ENCODE measurements around the gene DZIP1.

DZIP1 gene

DNA sequence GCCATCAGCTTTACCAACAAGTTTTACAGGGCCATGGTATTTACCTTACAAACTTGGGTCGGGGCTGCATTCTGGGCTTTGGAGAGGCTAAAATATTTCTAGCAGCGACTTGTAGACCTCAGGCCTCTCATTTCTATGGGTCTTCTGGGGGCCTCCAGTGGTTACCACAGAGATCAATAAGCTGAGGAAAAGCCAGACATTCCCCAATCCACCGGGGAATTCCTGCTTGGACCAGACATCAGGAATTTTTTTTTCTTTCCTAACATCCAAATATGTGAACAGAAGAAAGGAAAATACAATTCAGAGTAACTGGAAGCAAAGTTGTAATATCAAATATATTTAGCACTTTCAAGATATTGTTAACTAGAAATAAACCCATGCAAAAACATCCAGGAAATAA, 1.5 kb downstream of the DZIP1 start:
- TF ChIP-seq OSR1 (CRISPR knock-in tag; IDR thresholded peaks at IDR 0.05) = no peak
- TF ChIP-seq ZFP30 (CRISPR knock-in tag; IDR thresholded peaks at IDR 0.05) = no peak
- TF ChIP-seq ISL1 (CRISPR knock-in tag; IDR thresholded peaks at IDR 0.05) = no peak
- TF ChIP-seq ZFP3 (CRISPR knock-in tag; IDR thresholded peaks at IDR 0.05) = no peak
- no peak for TF ChIP-seq ZNF565 (CRISPR knock-in tag; conservative IDR thresholded peaks at IDR 0.05; ENCODE audit: low read depth)
- TF ChIP-seq, protein P1, sequence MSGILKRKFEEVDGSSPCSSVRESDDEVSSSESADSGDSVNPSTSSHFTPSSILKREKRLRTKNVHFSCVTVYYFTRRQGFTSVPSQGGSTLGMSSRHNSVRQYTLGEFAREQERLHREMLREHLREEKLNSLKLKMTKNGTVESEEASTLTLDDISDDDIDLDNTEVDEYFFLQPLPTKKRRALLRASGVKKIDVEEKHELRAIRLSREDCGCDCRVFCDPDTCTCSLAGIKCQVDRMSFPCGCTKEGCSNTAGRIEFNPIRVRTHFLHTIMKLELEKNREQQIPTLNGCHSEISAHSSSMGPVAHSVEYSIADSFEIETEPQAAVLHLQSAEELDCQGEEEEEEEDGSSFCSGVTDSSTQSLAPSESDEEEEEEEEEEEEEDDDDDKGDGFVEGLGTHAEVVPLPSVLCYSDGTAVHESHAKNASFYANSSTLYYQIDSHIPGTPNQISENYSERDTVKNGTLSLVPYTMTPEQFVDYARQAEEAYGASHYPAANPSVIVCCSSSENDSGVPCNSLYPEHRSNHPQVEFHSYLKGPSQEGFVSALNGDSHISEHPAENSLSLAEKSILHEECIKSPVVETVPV (CRISPR knock-in tag; IDR thresholded peaks at IDR 0.05) = no peak
- TF ChIP-seq ZNF70 (CRISPR knock-in tag; IDR thresholded peaks at IDR 0.05) = no peak
- TF ChIP-seq TOX (CRISPR knock-in tag; IDR thresholded peaks at IDR 0.05; ENCODE audit: borderline replicate concordance) = no peak
- TF ChIP-seq, protein P2, sequence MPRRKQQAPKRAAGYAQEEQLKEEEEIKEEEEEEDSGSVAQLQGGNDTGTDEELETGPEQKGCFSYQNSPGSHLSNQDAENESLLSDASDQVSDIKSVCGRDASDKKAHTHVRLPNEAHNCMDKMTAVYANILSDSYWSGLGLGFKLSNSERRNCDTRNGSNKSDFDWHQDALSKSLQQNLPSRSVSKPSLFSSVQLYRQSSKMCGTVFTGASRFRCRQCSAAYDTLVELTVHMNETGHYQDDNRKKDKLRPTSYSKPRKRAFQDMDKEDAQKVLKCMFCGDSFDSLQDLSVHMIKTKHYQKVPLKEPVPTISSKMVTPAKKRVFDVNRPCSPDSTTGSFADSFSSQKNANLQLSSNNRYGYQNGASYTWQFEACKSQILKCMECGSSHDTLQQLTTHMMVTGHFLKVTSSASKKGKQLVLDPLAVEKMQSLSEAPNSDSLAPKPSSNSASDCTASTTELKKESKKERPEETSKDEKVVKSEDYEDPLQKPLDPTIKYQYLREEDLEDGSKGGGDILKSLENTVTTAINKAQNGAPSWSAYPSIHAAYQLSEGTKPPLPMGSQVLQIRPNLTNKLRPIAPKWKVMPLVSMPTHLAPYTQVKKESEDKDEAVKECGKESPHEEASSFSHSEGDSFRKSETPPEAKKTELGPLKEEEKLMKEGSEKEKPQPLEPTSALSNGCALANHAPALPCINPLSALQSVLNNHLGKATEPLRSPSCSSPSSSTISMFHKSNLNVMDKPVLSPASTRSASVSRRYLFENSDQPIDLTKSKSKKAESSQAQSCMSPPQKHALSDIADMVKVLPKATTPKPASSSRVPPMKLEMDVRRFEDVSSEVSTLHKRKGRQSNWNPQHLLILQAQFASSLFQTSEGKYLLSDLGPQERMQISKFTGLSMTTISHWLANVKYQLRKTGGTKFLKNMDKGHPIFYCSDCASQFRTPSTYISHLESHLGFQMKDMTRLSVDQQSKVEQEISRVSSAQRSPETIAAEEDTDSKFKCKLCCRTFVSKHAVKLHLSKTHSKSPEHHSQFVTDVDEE (CRISPR knock-in tag; IDR thresholded peaks at IDR 0.05) = no peak
- no peak for TF ChIP-seq ZC3H10 (CRISPR knock-in tag; IDR thresholded peaks at IDR 0.05)
- TF ChIP-seq, protein P3, sequence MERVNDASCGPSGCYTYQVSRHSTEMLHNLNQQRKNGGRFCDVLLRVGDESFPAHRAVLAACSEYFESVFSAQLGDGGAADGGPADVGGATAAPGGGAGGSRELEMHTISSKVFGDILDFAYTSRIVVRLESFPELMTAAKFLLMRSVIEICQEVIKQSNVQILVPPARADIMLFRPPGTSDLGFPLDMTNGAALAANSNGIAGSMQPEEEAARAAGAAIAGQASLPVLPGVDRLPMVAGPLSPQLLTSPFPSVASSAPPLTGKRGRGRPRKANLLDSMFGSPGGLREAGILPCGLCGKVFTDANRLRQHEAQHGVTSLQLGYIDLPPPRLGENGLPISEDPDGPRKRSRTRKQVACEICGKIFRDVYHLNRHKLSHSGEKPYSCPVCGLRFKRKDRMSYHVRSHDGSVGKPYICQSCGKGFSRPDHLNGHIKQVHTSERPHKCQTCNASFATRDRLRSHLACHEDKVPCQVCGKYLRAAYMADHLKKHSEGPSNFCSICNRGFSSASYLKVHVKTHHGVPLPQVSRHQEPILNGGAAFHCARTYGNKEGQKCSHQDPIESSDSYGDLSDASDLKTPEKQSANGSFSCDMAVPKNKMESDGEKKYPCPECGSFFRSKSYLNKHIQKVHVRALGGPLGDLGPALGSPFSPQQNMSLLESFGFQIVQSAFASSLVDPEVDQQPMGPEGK (CRISPR knock-in tag; IDR thresholded peaks at IDR 0.05; ENCODE audit: borderline replicate concordance) = no peak
- TF ChIP-seq, protein P4, sequence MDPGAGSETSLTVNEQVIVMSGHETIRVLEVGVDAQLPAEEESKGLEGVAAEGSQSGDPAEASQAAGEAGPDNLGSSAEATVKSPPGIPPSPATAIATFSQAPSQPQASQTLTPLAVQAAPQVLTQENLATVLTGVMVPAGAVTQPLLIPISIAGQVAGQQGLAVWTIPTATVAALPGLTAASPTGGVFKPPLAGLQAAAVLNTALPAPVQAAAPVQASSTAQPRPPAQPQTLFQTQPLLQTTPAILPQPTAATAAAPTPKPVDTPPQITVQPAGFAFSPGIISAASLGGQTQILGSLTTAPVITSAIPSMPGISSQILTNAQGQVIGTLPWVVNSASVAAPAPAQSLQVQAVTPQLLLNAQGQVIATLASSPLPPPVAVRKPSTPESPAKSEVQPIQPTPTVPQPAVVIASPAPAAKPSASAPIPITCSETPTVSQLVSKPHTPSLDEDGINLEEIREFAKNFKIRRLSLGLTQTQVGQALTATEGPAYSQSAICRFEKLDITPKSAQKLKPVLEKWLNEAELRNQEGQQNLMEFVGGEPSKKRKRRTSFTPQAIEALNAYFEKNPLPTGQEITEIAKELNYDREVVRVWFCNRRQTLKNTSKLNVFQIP (CRISPR knock-in tag; IDR thresholded peaks at IDR 0.05; ENCODE audit: borderline replicate concordance, low read depth) = no peak
- TF ChIP-seq TCF4 (CRISPR knock-in tag; IDR thresholded peaks at IDR 0.05; ENCODE audit: borderline replicate concordance) = no peak
- TF ChIP-seq ARNTL (CRISPR knock-in tag; IDR thresholded peaks at IDR 0.05; ENCODE audit: borderline replicate concordance, low read depth) = no peak
- no peak for TF ChIP-seq ESRRG (CRISPR knock-in tag; IDR thresholded peaks at IDR 0.05)
- no peak for TF ChIP-seq BACH2 (CRISPR knock-in tag; IDR thresholded peaks at IDR 0.05; ENCODE audit: borderline replicate concordance)
- no peak for TF ChIP-seq RARB (CRISPR knock-in tag; IDR thresholded peaks at IDR 0.05)
- TF ChIP-seq GLIS3 (CRISPR knock-in tag; IDR thresholded peaks at IDR 0.05) = no peak
- no peak for ATAC-seq

DNA sequence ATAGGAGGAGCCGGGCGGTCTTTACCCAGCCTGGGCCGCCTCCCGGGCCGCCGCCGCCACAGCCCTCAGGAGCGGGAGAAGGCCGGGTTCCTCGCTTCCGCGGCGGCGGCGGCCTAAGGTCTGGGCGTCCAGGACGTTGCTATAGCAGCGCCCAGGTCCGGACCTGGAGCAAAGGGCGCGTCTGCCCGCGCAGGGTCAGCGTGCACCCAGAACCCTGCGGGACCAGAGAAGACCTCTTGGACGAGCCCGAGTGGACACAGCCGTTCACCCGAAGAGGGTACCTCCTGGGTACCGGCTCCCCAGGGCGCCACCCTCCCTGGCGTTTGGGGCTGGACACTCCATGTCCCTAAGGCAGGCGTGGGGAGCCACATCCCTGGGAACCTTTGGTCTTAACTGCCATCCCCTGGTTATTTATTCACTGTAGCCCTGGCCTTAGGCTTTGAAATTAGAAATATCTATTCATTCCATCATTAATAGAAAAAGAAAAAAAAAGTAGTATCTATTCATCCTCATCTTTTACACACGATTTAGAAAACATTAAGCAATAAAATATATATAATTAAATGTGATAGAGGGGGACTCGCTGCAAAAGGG, 2.4 kb downstream of the DZIP1 start:
- ATAC-seq = peak; percentile 36
- TF ChIP-seq, protein P3 (CRISPR knock-in tag; IDR thresholded peaks at IDR 0.05; ENCODE audit: borderline replicate concordance) = no peak
- TF ChIP-seq ZNF70 (CRISPR knock-in tag; IDR thresholded peaks at IDR 0.05) (no peak), GLIS3 (CRISPR knock-in tag; IDR thresholded peaks at IDR 0.05) (no peak), ESRRG (CRISPR knock-in tag; IDR thresholded peaks at IDR 0.05) (no peak), TCF4 (CRISPR knock-in tag; IDR thresholded peaks at IDR 0.05; ENCODE audit: borderline replicate concordance) (no peak), ZNF565 (CRISPR knock-in tag; conservative IDR thresholded peaks at IDR 0.05; ENCODE audit: low read depth) (no peak), ZC3H10 (CRISPR knock-in tag; IDR thresholded peaks at IDR 0.05) (no peak), ARNTL (CRISPR knock-in tag; IDR thresholded peaks at IDR 0.05; ENCODE audit: borderline replicate concordance, low read depth) (no peak), ZNF8 (CRISPR knock-in tag; IDR thresholded peaks at IDR 0.05) (no peak)
- TF ChIP-seq, protein P5, sequence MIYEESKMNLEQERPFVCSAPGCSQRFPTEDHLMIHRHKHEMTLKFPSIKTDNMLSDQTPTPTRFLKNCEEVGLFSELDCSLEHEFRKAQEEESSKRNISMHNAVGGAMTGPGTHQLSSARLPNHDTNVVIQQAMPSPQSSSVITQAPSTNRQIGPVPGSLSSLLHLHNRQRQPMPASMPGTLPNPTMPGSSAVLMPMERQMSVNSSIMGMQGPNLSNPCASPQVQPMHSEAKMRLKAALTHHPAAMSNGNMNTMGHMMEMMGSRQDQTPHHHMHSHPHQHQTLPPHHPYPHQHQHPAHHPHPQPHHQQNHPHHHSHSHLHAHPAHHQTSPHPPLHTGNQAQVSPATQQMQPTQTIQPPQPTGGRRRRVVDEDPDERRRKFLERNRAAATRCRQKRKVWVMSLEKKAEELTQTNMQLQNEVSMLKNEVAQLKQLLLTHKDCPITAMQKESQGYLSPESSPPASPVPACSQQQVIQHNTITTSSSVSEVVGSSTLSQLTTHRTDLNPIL (CRISPR knock-in tag; IDR thresholded peaks at IDR 0.05; ENCODE audit: low read depth) = no peak
